H1 (cell line): ENCODE data around the gene DNAJB8. TPM values are rescaled to one million over a fixed set of nuclear protein-coding genes. Genes with fewer than 3 reads are reported as not detected.

ENCODE experiments used
- CTCF ChIA-PET: fragments of 300-600 bp; sonication (Branson Sonifier 250); formaldehyde crosslinking; loops from one replicate; lab custom pipeline; 2021; ENCODE audit not compliant: partially characterized antibody; lab: Charles Lee
- POLR2A ChIA-PET: fragments of 300-600 bp; sonication (Branson Sonifier 250); formaldehyde crosslinking; loops from one replicate; lab custom pipeline; 2021; ENCODE audit warnings: inconsistent platforms; ENCODE audit not compliant: partially characterized antibody; lab: Charles Lee
- DNase-seq, 2 experiments: peaks; one replicate each; pipeline versions ENCODE4 v3.0.0 to v3.0.0-alpha.2; 2010 to 2022; ENCODE audit warnings: low spot score in 2 of 2, low read depth in 1 of 2, mixed read lengths in 1 of 2
- FAIRE-seq: peaks from 2 replicates; lab custom pipeline; 2011; peaks lifted over from hg19 to GRCh38; lab: Jason Lieb, UNC
- H2AFZ ChIP-seq: 2 replicates; pipeline ENCODE4 v1.8.1; 2012; ENCODE audit warnings: low read length, inconsistent platforms
- H2AK5ac ChIP-seq: 2 replicates; pipeline ENCODE4 v1.6.1; 2013; ENCODE audit warnings: low read depth, low read length
- H2BK120ac ChIP-seq: replicated peaks from 2 replicates; pipeline ENCODE3; 2013; ENCODE audit warnings: low read depth, low read length, inconsistent platforms
- H2BK12ac ChIP-seq: 2 replicates; pipeline ENCODE4 v1.6.1; 2013; ENCODE audit warnings: low read depth, low read length
- H2BK15ac ChIP-seq: 2 replicates; pipeline ENCODE4 v1.6.1; 2013; ENCODE audit warnings: low read length
- H2BK20ac ChIP-seq: 2 replicates; pipeline ENCODE4 v1.6.1; 2013; ENCODE audit warnings: low read length
- H2BK5ac ChIP-seq: 2 replicates; pipeline ENCODE4 v1.6.1; 2013; ENCODE audit warnings: low read depth, low read length
- H3K14ac ChIP-seq: 2 replicates; pipeline ENCODE4 v1.6.1; 2013; ENCODE audit warnings: inconsistent platforms; ENCODE audit not compliant: insufficient read length
- H3K18ac ChIP-seq: 2 replicates; pipeline ENCODE4 v1.6.1; 2013; ENCODE audit warnings: low read length; ENCODE audit errors: extremely low read depth
- H3K23ac ChIP-seq: 2 replicates; pipeline ENCODE4 v1.6.1; 2013; ENCODE audit warnings: inconsistent platforms; ENCODE audit not compliant: insufficient read length
- H3K23me2 ChIP-seq: 2 replicates; pipeline ENCODE4 v1.6.1; 2013; ENCODE audit warnings: low read depth, low read length
- H3K27ac ChIP-seq: 2 replicates; pipeline ENCODE4 v1.6.1; 2011; ENCODE audit warnings: low read depth, low read length, inconsistent platforms
- H3K27me3 ChIP-seq, 4 experiments: replicated peaks in 1 of 4; 1 replicate in 1 of 4; 2 replicates in 3 of 4; pipeline versions ENCODE4 v1.6.1 to v1.8.1; 2011 to 2013; ENCODE audit warnings: low read length in 3 of 4, mild to moderate bottlenecking in 3 of 4, inconsistent platforms in 2 of 4, mixed read lengths in 2 of 4, moderate library complexity in 1 of 4; ENCODE audit not compliant: control insufficient read depth in 3 of 4, insufficient read depth in 3 of 4; ENCODE audit errors: extremely low read depth in 1 of 4
- H3K36me3 ChIP-seq, 4 experiments: 2 replicates each; pipeline versions ENCODE4 v1.6.1 to v1.8.1; 2011 to 2013; ENCODE audit warnings: mild to moderate bottlenecking in 4 of 4, low read length in 3 of 4, moderate library complexity in 2 of 4, control low read depth in 1 of 4, inconsistent platforms in 1 of 4; ENCODE audit not compliant: insufficient read depth in 4 of 4, control insufficient read depth in 2 of 4
- H3K4ac ChIP-seq: replicated peaks from 2 replicates; pipeline ENCODE3; 2013; ENCODE audit warnings: low read length, low read depth, mixed read lengths, inconsistent platforms; ENCODE audit not compliant: insufficient read length
- H3K4me1 ChIP-seq, 4 experiments: replicated peaks in 1 of 4; 1 replicate in 1 of 4; 2 replicates in 3 of 4; pipeline versions ENCODE4 v1.6.1 to v1.8.1; 2011 to 2013; ENCODE audit warnings: low read length in 3 of 4, inconsistent platforms in 2 of 4, mixed read lengths in 1 of 4; ENCODE audit not compliant: insufficient read depth in 4 of 4, control insufficient read depth in 3 of 4
- H3K4me2 ChIP-seq, 2 experiments: 2 replicates each; pipeline versions ENCODE4 v1.6.1 to v1.8.1; 2011 to 2013; ENCODE audit warnings: low read depth in 2 of 2, low read length in 2 of 2, control low read depth in 1 of 2, inconsistent platforms in 1 of 2, mild to moderate bottlenecking in 1 of 2; ENCODE audit not compliant: insufficient read depth in 1 of 2
- H3K4me3 ChIP-seq, 4 experiments: fragments of 200-600, 300-600 bp in 1 of 4; sonication (generic), shearing (Covaris generic), sonication (Bioruptor Twin) in 1 of 4; 2 replicates each; pipeline versions ENCODE4 v1.5.1 to v1.8.1; 2011 to 2016; ENCODE audit warnings: low read length in 4 of 4, low read depth in 3 of 4, control low read depth in 2 of 4, inconsistent platforms in 2 of 4, mild to moderate bottlenecking in 2 of 4, mixed read lengths in 1 of 4, moderate library complexity in 1 of 4; ENCODE audit not compliant: insufficient read depth in 2 of 4; ENCODE audit errors: extremely low read depth in 1 of 4
- H3K56ac ChIP-seq: replicated peaks from 2 replicates; pipeline ENCODE3; 2013; ENCODE audit warnings: low read depth, mild to moderate bottlenecking, mixed read lengths, low read length, inconsistent platforms; ENCODE audit not compliant: insufficient read length
- H3K79me1 ChIP-seq: 2 replicates; pipeline ENCODE4 v1.6.1; 2013; ENCODE audit warnings: low read depth, low read length, control low read depth
- H3K79me2 ChIP-seq, 2 experiments: 2 replicates each; pipeline versions ENCODE4 v1.6.1 to v1.8.1; 2012 to 2013; ENCODE audit warnings: low read length in 2 of 2, mild to moderate bottlenecking in 2 of 2, inconsistent platforms in 1 of 2; ENCODE audit not compliant: insufficient read depth in 2 of 2, control insufficient read depth in 1 of 2
- H3K9ac ChIP-seq, 4 experiments: replicated peaks in 1 of 4; 1 replicate in 1 of 4; 2 replicates in 3 of 4; pipeline versions ENCODE4 v1.6.1 to v1.8.1; 2011 to 2013; ENCODE audit warnings: low read depth in 3 of 4, low read length in 3 of 4, control low read depth in 2 of 4, mild to moderate bottlenecking in 2 of 4, moderate library complexity in 2 of 4, inconsistent platforms in 1 of 4; ENCODE audit errors: extremely low read depth in 1 of 4
- H3K9me3 ChIP-seq, 2 experiments: 2 replicates each; pipeline versions ENCODE4 v1.6.1 to v1.8.1; 2012 to 2013; ENCODE audit warnings: mild to moderate bottlenecking in 2 of 2, moderate library complexity in 2 of 2, control low read depth in 1 of 2, inconsistent platforms in 1 of 2, low read depth in 1 of 2, low read length in 1 of 2, mixed read lengths in 1 of 2; ENCODE audit not compliant: insufficient read depth in 2 of 2
- H4K20me1 ChIP-seq, 2 experiments: replicated peaks in 1 of 2; 2 replicates each; pipeline versions ENCODE3 to v1.8.1; 2011 to 2013; ENCODE audit warnings: inconsistent platforms in 2 of 2, low read length in 2 of 2, mild to moderate bottlenecking in 1 of 2; ENCODE audit not compliant: insufficient read depth in 2 of 2, control insufficient read depth in 1 of 2
- H4K5ac ChIP-seq: 2 replicates; pipeline ENCODE4 v1.6.1; 2013; ENCODE audit warnings: low read length, low read depth, mixed read lengths, inconsistent platforms; ENCODE audit not compliant: insufficient read length
- H4K8ac ChIP-seq: 2 replicates; pipeline ENCODE4 v1.8.0; 2013; ENCODE audit warnings: mild to moderate bottlenecking, moderate library complexity, low read length, inconsistent platforms; ENCODE audit not compliant: insufficient read depth; ENCODE audit errors: extremely low read depth
- H4K91ac ChIP-seq: replicated peaks from 2 replicates; pipeline ENCODE3; 2013; ENCODE audit warnings: low read length, mixed read lengths, inconsistent platforms; ENCODE audit not compliant: insufficient read length
- CBX5 ChIP-seq: fragments of 300-800, 300-1000 bp; sonication (generic); IDR thresholded peaks from 2 replicates; pipeline ENCODE4 v1.7.1; 2016; ENCODE audit warnings: antibody characterized with exemption, low read length, low read depth
- EZH2 ChIP-seq: fragments of 200-600 bp; sonication (generic); IDR thresholded peaks from 2 replicates; pipeline ENCODE4 v1.7.1; 2012; ENCODE audit warnings: low read depth, mild to moderate bottlenecking, moderate library complexity, low read length, inconsistent platforms; ENCODE audit not compliant: severe bottlenecking
- KDM4A ChIP-seq: IDR thresholded peaks from one replicate; pipeline ENCODE4 v1.7.1; 2012; ENCODE audit warnings: low read depth, mild to moderate bottlenecking, moderate library complexity, low read length, inconsistent platforms; ENCODE audit not compliant: severe bottlenecking
- RNF2 ChIP-seq: fragments of 200-900, 300-1000 bp; sonication (generic); IDR thresholded peaks from 2 replicates; pipeline ENCODE4 v1.7.1; 2016; ENCODE audit warnings: borderline replicate concordance, low read depth, mild to moderate bottlenecking, antibody characterized with exemption, low read length; ENCODE audit not compliant: poor library complexity, severe bottlenecking; ENCODE audit errors: missing control alignments
- SUZ12 ChIP-seq: fragments of 200-600 bp; sonication (generic); IDR thresholded peaks from 2 replicates; pipeline ENCODE4 v1.6.1; 2012; ENCODE audit warnings: mild to moderate bottlenecking, inconsistent platforms, low read length, moderate library complexity, mixed read lengths
- WGBS, 2 experiments: shearing (Covaris generic) in 1 of 2; methylation state at CpG; one replicate each; pipeline versions ENCODE4 v1.1.6 to v1.1.7; 2013 to 2015; ENCODE audit warnings: low lambda C conversion rate in 2 of 2, mixed read lengths in 2 of 2, inconsistent platforms in 1 of 2, low coverage in 1 of 2, missing lambda C conversion rate in 1 of 2; ENCODE audit not compliant: insufficient replicate concordance in 2 of 2, insufficient coverage in 1 of 2, insufficient read length in 1 of 2; ENCODE audit errors: extremely low coverage in 1 of 2, missing lambda C conversion rate in 1 of 2; 5-methylcytosine and 5-hydroxymethylcytosine counted together
- polyA plus RNA-seq, 7 experiments: library from polyadenylated mRNA; depleted of rRNA in 3 of 7; stranded (reverse) in 5 of 7; unstranded in 2 of 7; fragments of >200 nt in 5 of 7; fragments of 200-250 nt in 2 of 7; gene quantifications; 1 replicate in 5 of 7; 2 replicates in 1 of 7; 4 replicates in 1 of 7; pipeline versions ENCODE4 v1.2.1 to v1.2.3, GENCODE V29; 2011 to 2013; ENCODE audit warnings: missing spikeins in 2 of 7, mixed read lengths in 2 of 7
- total RNA-seq: library from RNA; stranded (reverse); fragmentation: NEBNext Ultra II Directional; extraction: Animal tissue kit (Norgen Biotek cat#: 25700); gene quantifications from 2 replicates; pipeline ENCODE4 v1.2.1, GENCODE V29; 2021
- TF ChIP-seq, protein P1 (sequence below): IDR thresholded peaks from 2 replicates; pipeline ENCODE4 v1.6.1; 2012; ENCODE audit warnings: inconsistent platforms
- TF ChIP-seq, protein P2 (sequence below): IDR thresholded peaks from 2 replicates; pipeline ENCODE4 v1.6.1; 2012; ENCODE audit warnings: inconsistent platforms

Gene DNAJB8
- total and polyA plus RNA-seq, 2 of the 8 experiments (the other 6 are each of a cell fraction or from before 2014, with no cell fraction given) = not detected

DNA sequence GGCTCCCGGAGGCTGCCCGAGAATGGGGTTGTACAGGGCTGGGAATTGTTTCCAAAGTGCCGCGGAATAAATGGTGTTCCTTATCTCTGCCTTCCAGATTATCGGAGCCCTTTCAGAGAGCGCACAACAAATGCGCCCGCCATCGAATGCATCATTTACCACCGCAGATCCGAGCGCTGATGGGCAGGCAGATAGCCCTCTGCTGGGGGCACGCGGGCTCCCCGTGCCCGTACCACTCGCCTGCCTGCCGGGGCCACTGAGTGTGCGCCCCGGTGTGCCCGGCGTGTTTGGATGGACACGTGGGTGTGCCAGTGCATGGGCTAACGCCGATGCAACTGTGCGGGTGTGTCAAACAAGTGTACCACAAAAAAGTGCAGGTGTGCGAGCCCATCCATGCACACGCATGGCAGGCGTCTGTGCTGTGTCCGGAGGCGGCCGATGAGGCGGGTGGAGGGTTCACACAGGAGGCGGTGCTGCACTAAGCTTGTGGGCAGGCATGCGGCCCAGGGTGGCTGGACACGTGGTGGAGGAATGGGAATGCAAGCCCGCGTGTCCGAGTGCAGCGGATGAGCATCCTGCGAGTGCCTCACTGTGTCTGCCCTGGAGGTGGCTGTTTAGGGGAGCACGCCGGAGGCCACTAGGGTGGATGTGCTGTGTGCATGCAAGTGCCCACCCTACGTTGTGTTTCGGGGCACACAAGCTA, 30.1 kb upstream of the DNAJB8 start:
- Histone ChIP-seq H3K4me1 (peaks cover 0 to 40% (median 23%) of the 10 kb centered on the region in 4 experiments; a peak in 6 of 7 replicates), H3K4ac (no peak overlapping the region), H3K9ac (no peak overlapping the region; a peak in 1 of 7 replicates), H3K27ac (no peak overlapping the region), H3K18ac (no peak overlapping the region), H2BK5ac (no peak overlapping the region), H4K5ac (no peak overlapping the region), H3K23ac (no peak overlapping the region), H3K4me2 (peak overlapping the region; percentile 73 to 94), H3K4me3 (peak overlapping the region; percentile 34 to 59 (median 46); a peak in 7 of 8 replicates), H2AK5ac (no peak overlapping the region), H4K8ac (no peak overlapping the region; the same call in 1 of the 2 replicates), H3K14ac (peak overlapping the region; percentile 0), H2BK120ac (no peak overlapping the region), H4K91ac (peak overlapping the region; percentile 58), H2AFZ (no peak overlapping the region), H2BK12ac (peak overlapping the region; percentile 93; the same call in 1 of the 2 replicates), H4K20me1 (peaks cover 4 to 23% of the 10 kb centered on the region in 2 experiments), H3K23me2 (peaks cover 5% of the 10 kb centered on the region; the same call in 1 of the 2 replicates), H3K56ac (peak overlapping the region; percentile 62), H3K79me2 (no peaks in the 10 kb centered on the region), H3K9me3 (no peaks in the 10 kb centered on the region; a peak in 1 of 4 replicates), H3K27me3 (peaks cover 58 to 75% (median 73%) of the 10 kb centered on the region in 4 experiments), H2BK15ac (peak overlapping the region; percentile 24; the same call in 1 of the 2 replicates), H2BK20ac (peak overlapping the region; percentile 75; the same call in 1 of the 2 replicates), H3K79me1 (no peaks in the 10 kb centered on the region), H3K36me3 (0 out of 8 replicates have a peak, but pooled peaks cover 0 to 5% (median 0%) of the 10 kb centered on the region in 4 experiments)
- ChIA-PET CTCF (interaction anchor here (0.7 to 5.7 kb wide), 20 partner anchors 11 to 271 kb away, joined by 3 to 83 read pairs (median 4); no protein-coding TSS in a partner anchor), POLR2A (interaction anchor here (1.3 to 1.8 kb wide), 3 partner anchors 9 to 64 kb away, joined by 5 to 6 read pairs (median 5); no protein-coding TSS in a partner anchor)
- no peak for FAIRE-seq
- 14% methylated on average over 41 of the region's 45 CpGs; no CpG with 5 or more reads in 1 of the 2 experiments for WGBS, 2 experiments
- no peak for TF ChIP-seq KDM4A
- peak; percentile 88 for TF ChIP-seq RNF2
- TF ChIP-seq, protein P1, sequence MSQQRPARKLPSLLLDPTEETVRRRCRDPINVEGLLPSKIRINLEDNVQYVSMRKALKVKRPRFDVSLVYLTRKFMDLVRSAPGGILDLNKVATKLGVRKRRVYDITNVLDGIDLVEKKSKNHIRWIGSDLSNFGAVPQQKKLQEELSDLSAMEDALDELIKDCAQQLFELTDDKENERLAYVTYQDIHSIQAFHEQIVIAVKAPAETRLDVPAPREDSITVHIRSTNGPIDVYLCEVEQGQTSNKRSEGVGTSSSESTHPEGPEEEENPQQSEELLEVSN = peak; percentile 80
- TF ChIP-seq, protein P2, sequence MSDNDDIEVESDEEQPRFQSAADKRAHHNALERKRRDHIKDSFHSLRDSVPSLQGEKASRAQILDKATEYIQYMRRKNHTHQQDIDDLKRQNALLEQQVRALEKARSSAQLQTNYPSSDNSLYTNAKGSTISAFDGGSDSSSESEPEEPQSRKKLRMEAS = peak; percentile 92
- TF ChIP-seq SUZ12 = peak; percentile 100
- TF ChIP-seq CBX5 = no peak
- TF ChIP-seq EZH2 = peak; percentile 100
- DNase-seq = peak in 1 of 2 experiments; percentile 67
